ENCODE measurements around the gene CEACAM21. TPM values are rescaled to one million over a fixed set of nuclear protein-coding genes. Genes with fewer than 3 reads are reported as not detected.

CEACAM21 gene
- total RNA-seq, 1 experiment from 2014 or later, result 3.6 TPM

- no peak for DNase-seq (ENCODE audit: low spot score)
- in situ Hi-C loops (cut with HindIII; ENCODE audit: low sequenced_read_pairs), result no loop called here
Measured at GRCh38 chr19:41607668-41608067, 31.7 kb downstream of the CEACAM21 start.

- DNase-seq (ENCODE audit: low spot score), result no peak
- in situ Hi-C loops (cut with HindIII; ENCODE audit: low sequenced_read_pairs), result no loop called here
Measured at GRCh38 chr19:41610789-41611188, 34.8 kb downstream of the CEACAM21 start.

GRCh38 chr19:41612483-41612882 lies 36.5 kb downstream of the CEACAM21 start:
- DNase-seq (ENCODE audit: low spot score), result no peak
- in situ Hi-C loops (cut with HindIII; ENCODE audit: low sequenced_read_pairs), result no loop called here

- in situ Hi-C loops (cut with HindIII; ENCODE audit: low sequenced_read_pairs), result no loop called here
- DNase-seq (ENCODE audit: low spot score), result no peak
Measured at GRCh38 chr19:41615207-41615606, 39.2 kb downstream of the CEACAM21 start.

- DNase-seq (ENCODE audit: low spot score), result no peak
- in situ Hi-C loops (cut with HindIII; ENCODE audit: low sequenced_read_pairs), result no loop called here
Measured at GRCh38 chr19:41616792-41617621, 41.0 kb downstream of the CEACAM21 start.

GRCh38 chr19:41617941-41618730 lies 42.2 kb downstream of the CEACAM21 start:
- DNase-seq (ENCODE audit: low spot score), result no peak
- in situ Hi-C loops (cut with HindIII; ENCODE audit: low sequenced_read_pairs), result no loop called here

GRCh38 chr19:41619018-41619556 lies 43.1 kb downstream of the CEACAM21 start:
- DNase-seq (ENCODE audit: low spot score), result no peak
- in situ Hi-C loops (cut with HindIII; ENCODE audit: low sequenced_read_pairs), result no loop called here

- in situ Hi-C loops (cut with HindIII; ENCODE audit: low sequenced_read_pairs), result no loop called here
- no peak for DNase-seq (ENCODE audit: low spot score)
Measured at GRCh38 chr19:41620171-41620570, 44.2 kb downstream of the CEACAM21 start.

- in situ Hi-C loops (cut with HindIII; ENCODE audit: low sequenced_read_pairs), result no loop called here
- DNase-seq (ENCODE audit: low spot score), result no peak
Measured at GRCh38 chr19:41621226-41621625, 45.3 kb downstream of the CEACAM21 start.

- in situ Hi-C loops (cut with HindIII; ENCODE audit: low sequenced_read_pairs), result no loop called here
Measured at GRCh38 chr19:41621654-41622053, 45.7 kb downstream of the CEACAM21 start.

GRCh38 chr19:41623360-41623759 lies 47.4 kb downstream of the CEACAM21 start:
- in situ Hi-C loops (cut with HindIII; ENCODE audit: low sequenced_read_pairs), result no loop called here
- DNase-seq (ENCODE audit: low spot score), result no peak

More at GRCh38 chr19:41621654-41622053, 45.7 kb downstream of the CEACAM21 start:
- DNase-seq (ENCODE audit: low spot score), result no peak

GRCh38 chr19:41624515-41624914 lies 48.5 kb downstream of the CEACAM21 start:
- no peak for DNase-seq (ENCODE audit: low spot score)
- in situ Hi-C loops (cut with HindIII; ENCODE audit: low sequenced_read_pairs), result no loop called here

GRCh38 chr19:41624937-41625336 lies 49.0 kb downstream of the CEACAM21 start:
- in situ Hi-C loops (cut with HindIII; ENCODE audit: low sequenced_read_pairs), result no loop called here
- DNase-seq (ENCODE audit: low spot score), result no peak

GRCh38 chr19:41626278-41626677 lies 50.3 kb downstream of the CEACAM21 start:
- in situ Hi-C loops (cut with HindIII; ENCODE audit: low sequenced_read_pairs), result no loop called here
- no peak for DNase-seq (ENCODE audit: low spot score)

- DNase-seq (ENCODE audit: low spot score), result no peak
- in situ Hi-C loops (cut with HindIII; ENCODE audit: low sequenced_read_pairs), result no loop called here
Measured at GRCh38 chr19:41626877-41627276, 50.9 kb downstream of the CEACAM21 start, which contains the start of gene CEACAM4. Gene CEACAM4 (minus strand): TSS chr19:41627074. CDS start chr19:41626963, 111 bp downstream.

GRCh38 chr19:41627966-41628675 lies 52.2 kb downstream of the CEACAM21 start:
- in situ Hi-C loops (cut with HindIII; ENCODE audit: low sequenced_read_pairs), result no loop called here
- DNase-seq (ENCODE audit: low spot score), result no peak
